T-helper 1 cell treated with Interleukin-12 subunit alpha and Interleukin-12 subunit beta and Interleukin-4 antibody, amounts not matched to agents 30 ng/mL and 1 ng/mL, for 36 hours (primary cell): ENCODE results near the gene UGT2B15. TPM values are rescaled to one million over a fixed set of nuclear protein-coding genes. Genes with fewer than 3 reads are reported as not detected.
"Not testable (repeated sequence)": the region's sequence is repeated elsewhere in the genome, so short reads cannot be mapped to it uniquely, and the experiment has no call there.

Experiments
- intact Hi-C: fragments of 100-400 bp; cut with micrococcal nuclease; formaldehyde crosslinking; loops from one replicate; pipeline ENCODE4 v1.15.1; 2024
- total RNA-seq: library from RNA; stranded (reverse); gene quantifications from 2 replicates; pipeline ENCODE4 v1.2.3, GENCODE V29; 2022

The UGT2B15 gene
- total RNA-seq, result not detected in 2 replicates

DNA sequence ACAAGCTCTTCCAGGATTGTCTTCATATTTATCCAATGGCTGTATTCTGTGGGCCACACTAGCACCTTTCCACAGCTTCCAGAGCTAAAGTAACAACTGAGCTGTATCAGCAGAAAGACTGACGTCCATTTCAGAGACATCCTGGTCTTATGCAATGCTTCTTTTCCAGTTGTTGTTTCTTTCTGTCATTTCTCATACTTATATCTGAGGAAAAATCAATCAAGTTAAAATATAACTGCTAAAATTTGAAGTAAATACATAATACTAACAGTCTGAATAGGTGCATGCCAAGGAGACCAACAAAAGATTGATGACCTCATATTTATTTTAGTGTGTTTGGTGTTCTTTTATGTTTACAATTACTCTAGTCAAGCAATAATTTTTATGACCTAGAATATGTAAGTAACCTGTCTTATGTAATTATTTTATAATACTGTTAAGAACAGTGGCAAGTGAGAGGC is at the start of gene UGT2B15:
UGT2B15 (minus strand) TSS at position 174 of the 461 bp plus-strand sequence; CDS start at position 140, 34 bp downstream.
- intact Hi-C loops, result not testable (repeated sequence)

DNA sequence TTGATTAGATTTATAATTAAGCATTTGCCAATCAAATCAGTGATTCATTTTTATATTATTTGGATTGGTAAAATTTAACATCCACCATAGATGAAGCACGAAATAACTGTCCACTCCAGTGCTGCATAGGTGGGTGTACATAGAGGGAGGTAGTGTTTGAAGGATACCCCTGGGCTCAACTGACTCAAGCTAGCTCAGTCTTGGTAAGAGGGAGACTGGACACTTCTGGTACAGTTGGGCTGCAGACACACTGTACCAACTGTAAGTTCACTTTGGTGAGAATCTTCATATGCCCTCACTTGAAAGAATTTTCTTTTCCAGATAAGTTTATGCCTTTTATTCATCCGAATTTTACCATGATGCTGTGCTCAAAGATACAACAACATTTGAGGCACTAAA is 48.6 kb upstream of the UGT2B15 start:
- intact Hi-C loops, result no loop called here

DNA sequence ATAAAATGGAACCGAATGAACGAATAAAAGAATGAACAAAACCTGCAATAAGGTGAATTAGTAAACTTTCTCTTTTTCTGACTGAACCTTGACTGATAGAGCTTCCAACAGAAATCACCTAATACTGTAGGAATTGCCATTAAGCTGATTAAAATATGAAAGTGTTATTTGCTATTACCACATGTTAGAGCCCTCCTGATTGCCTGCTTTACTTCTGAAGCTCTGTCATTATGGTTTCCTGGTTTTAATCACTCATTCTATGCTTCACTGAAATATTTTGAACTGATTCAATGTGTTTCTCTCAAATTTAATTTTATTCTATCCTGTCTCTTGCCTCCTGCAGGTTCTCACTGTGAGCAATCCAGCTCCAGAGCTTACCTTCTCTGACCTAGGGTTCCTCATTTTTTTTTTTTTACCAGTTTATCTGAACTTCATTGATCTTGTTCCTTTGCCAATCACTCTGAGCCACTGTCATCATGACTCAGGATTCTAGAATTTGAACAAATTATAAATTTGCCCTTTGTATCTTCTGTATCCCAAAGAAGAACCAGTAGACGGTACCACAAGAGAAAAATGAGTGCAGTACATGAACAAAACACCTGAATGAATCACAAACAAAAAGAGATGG is 48.1 kb upstream of the UGT2B15 start:
- intact Hi-C loops, result no loop called here

DNA sequence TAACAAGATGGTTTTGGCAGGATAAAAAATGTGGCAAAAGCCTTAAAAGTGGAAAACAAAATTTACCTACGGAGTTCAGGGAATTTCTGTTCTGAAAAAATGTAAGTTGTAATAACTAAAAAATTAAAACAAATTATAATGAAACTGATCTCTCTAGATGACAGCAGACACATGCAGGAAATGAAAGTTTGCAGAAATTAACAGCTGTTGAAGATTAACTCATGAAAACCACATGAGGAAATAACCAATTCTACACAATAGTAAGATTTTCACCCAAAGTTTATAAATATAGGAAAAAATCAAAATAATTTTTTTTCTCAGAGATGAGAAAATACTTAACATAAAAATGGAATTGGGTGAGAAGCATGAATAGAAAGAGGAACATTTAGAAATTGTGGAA is 47.5 kb upstream of the UGT2B15 start:
- intact Hi-C loops, result no loop called here

DNA sequence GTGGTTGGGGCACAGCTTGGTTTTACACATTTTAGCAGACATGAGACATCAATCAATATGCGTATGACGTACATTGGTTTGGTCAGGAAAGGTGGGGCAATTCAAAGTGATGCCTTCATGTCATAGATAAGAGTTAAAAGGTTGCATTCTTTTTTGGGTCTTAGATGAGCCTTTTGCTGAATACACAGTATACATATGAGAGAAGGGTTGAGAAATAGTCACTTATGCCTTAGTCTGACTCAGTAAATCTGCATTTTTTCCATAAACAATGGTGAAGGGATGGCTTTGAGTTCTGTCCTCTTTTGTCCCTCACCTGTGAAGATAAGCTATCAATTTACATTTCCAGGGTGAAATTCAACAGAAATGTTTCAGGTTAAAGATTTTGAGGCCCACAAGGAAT is 43.9 kb upstream of the UGT2B15 start:
- intact Hi-C loops, result no loop called here

DNA sequence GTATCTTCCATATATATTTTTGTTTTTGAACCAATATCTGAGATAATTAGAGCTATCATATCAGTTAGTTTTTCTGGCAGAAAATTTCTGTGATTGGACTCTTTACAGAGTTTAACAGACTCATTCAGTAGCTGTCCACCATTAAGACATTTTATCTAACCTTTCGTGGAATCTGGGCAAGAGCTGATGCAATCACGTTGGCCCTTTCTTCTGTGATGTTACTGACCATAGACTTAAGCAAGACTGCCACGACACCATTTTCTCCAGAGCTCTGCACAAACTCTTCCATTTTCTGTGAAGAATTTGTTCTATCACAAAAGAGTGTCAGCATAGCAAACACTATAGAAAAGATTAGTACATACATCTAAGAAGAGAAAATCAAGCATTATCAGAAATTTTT is 41.8 kb upstream of the UGT2B15 start:
- intact Hi-C loops, result no loop called here

DNA sequence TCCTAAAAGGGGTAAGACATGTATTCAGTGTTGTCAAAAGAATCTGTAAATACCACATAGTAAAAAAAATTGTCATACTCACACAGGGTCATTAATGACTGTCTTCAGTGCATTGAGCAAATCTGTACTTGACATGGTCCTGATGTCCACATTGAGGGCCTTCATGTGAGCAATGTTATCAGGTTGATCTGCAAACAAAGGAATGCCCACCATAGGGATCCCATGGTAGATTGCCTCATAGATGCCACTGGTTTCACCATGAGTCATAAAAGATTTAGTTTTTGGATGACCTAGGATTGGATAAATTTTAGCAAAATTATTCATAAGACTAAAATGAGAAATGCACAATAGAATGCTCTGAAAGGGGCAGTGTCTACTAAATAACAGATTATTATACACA is 38.1 kb upstream of the UGT2B15 start:
- intact Hi-C loops, result no loop called here

DNA sequence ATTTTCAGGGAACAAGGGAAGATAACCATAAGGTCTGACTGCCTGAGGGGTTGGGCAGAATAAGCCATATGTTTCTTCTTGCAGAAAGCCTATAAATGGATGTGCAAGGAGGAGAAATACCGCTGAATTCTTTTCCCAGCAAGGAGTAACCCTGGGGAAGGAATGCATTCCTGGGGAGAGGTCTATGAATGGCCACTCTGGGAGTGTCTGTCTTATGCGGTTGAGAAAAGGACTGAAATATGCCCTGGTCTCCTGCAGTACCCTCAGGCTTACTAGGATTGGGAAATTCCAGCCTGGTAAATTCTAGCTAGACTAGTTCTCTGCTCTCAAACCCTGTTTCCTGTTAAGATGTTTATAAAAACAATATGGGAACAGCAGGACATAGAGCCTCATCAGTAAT is 32.7 kb upstream of the UGT2B15 start:
- intact Hi-C loops, result not testable (repeated sequence)

DNA sequence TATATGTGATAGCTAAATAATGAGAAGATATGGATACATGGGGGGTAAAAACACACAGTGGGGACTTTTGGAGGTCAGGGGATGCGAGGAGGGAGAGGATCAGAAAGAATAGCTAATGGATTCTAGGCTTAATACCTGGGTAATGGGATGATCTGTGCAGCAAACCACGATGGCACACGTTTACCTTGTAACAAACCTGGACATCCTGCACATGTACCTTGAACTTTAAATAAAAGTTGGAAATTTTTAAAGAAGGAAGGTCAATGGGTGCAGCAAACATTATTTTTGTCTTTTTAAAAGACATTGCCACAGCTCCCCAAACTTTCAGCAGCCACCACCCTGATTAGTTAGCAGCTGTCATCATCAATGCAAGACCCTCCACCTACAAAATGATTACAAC is 29.7 kb upstream of the UGT2B15 start:
- intact Hi-C loops, result no loop called here

DNA sequence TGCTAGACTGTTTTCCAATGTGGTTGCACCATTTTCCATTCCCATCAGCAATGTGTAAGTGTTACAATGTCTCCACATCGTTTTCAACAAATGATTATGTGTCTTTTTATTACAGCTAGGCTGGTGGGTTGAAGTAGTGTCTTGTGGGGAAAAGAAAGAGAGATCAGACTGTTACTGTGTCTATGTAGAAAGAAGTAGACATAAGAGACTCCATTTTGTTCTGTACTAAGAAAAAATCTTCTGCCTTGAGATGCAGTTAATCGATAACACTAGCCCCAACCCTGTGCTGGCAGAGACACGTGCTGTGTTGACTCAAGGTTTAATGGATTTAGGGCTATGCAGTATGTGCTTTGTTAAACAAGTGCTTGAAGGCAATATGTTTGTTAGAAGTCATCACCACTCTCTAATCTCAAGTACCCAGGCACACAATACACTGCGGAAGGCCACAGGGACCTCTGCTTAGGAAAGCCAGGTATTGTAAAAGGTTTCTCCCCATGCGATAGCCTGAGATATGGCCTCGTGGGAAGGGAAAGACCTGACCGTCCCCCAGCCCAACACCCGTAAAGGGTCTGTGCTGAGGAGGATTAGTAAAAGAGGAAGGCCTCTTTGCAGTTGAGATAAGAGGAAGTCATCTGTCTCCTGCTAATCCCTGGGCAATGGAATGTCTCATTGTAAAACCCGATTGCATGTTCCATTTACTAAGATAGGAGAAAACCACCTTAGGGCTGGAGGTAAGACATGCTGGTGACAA is 23.0 kb upstream of the UGT2B15 start:
- intact Hi-C loops, result no loop called here

DNA sequence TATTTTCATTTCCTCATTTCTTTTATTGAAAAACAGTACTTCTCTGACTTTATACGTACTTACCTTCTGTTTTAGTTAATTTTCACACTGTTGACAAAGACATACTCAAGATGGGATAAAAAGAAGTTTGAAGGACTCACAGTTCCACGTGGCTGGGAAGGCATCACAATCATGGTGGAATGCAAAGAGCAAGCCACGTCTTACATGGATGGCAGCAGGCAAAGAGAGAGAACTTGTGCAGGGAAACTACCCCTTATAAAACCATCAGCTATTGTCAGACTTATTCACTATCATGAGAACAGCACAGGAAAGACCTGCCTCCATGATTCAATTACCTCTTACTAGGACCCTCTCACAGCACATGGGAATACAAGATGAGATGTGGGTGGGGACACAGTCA is 20.7 kb upstream of the UGT2B15 start:
- intact Hi-C loops, result no loop called here

DNA sequence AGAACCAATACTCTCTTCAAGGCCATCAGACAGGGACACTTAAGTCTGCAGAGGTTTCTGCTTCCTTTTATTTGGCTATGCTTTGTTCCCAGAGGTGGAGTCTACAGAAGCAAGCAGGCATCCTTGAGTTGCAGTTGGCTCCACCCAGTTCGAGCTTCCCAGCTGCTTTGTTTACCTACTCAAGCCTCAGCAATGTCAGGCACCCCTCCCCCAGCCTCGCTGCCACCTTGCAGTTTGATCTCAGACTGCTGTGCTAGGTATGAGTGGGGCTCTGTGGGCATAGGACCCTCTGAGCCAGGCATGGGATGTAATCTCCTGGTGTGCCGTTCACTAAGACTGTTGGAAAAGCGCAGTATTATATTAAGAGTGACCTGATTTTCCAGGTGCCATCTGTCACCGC is 12.6 kb upstream of the UGT2B15 start:
- intact Hi-C loops, result no loop called here

DNA sequence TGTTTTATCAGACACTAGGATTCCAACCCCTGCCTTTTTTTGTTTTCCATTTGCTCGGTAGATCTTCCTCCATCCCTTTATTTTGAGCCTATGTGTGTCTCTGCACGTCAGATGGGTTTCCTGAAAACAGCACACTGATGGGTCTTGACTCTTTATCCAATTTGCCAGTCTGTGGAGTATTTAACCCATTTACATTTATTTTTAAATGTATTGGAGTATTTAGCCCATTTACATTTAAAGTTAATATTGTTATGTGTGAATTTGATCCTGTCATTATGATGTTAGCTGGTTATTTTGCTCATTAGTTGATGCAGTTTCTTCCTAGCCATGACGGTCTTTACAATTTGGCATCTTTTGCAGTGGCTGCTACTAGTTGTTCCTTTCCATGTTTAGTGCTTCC is 10.8 kb upstream of the UGT2B15 start:
- intact Hi-C loops, result not testable (repeated sequence)

DNA sequence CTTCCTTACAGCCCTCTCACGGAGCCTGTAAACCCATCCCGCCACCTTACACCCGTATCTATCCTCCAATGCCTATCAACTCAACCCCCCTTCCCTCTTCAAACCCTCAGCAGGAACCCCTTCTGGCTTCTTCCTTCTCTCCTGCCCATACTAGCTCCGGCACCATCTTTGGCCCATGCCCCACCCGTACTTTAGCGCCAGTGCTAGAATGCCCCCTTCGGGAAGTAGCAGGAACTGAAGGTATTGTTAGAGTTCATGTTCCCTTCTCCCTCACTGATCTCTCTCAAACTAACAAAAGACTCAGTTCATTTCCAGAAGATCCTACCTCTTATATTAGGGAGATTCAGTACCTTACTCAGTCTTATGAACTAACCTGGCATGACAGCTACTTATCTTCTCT is 2.7 kb upstream of the UGT2B15 start:
- intact Hi-C loops, result no loop called here

DNA sequence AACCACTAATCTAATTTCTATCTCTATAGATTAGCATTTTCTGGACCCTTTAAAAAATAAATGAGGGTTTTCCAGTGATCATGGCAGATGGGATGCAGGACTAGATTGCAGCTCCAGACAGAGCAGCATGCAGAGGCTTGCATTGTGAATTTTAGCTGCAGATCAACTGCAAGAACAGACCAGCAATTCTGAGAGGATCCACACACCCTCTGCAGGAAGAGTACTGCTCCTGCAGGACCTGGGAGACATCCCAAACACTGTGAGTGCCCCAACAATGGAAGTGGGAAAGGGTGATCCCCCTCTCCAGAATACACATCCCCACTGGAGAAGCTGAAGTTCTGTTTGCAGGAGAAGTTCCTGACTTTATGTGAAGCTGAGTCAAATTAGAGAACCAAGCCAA is 765 bp upstream of the UGT2B15 start:
- intact Hi-C loops, result not testable (repeated sequence)

DNA sequence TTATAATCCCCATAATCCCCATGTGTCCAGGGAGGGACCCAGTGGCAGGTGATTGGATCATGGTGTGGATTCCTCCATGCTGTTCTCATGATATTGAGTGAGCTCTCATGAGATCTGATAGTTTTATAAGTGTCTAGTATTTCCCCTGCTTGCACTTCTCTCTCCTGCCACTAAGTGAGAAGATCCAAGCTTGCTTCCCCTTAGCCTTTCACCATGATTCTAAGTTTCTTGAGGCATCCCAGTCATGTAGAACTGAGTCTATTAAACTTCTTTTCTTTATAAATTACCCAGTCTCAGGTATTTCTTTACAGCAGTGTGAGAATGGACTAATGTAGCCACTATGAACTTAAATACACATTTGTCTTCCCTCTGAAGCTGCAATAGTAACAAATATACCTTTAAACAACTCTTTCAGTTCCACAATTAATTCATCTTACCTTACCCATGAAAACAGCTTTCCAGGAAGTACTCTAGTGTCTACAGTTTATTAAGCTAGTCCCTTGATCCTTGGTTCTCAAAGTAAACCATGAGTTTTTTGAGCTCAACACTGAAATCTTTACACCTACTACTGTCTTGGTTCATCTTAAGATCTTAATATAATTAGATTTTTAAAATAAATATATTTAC is 1.8 kb downstream of the UGT2B15 start:
- intact Hi-C loops, result not testable (repeated sequence)

DNA sequence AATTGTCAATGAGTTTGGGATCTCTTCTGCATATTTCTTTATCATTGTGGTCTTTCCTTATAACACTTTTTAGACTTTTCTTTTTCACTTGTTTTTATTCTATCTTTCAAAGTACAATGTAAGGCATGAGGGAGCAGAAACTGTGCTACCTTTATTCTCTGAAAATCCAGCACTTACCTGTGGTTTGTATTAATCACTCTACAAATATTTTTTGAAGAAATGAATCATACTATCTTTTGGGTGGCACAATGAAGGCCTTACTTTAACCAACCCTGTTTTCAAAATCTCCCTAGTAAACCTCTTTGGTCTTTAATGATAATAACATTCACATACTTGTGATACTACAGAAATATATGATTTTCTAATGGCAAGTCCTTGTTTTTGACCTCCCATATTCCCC is 2.9 kb downstream of the UGT2B15 start:
- intact Hi-C loops, result not testable (repeated sequence)

DNA sequence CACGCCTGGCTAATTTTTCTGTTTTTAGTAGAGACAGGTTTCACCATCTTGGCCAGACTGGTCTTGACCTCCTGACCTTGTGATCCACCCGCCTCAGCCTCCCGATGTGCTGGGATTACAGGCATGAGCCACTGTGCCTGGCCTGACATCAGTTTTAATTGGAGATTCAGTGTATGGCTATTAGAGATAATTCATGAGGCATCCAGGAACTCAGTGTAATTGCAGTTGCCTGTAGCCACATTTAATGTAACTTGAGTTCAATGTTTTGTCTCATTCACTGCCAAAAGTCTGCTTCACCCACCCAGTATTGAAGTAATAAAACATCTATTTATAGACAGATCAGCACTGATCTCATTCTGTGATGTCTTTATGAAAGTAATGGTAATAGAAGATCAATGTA is 5.7 kb downstream of the UGT2B15 start:
- intact Hi-C loops, result not testable (repeated sequence)

DNA sequence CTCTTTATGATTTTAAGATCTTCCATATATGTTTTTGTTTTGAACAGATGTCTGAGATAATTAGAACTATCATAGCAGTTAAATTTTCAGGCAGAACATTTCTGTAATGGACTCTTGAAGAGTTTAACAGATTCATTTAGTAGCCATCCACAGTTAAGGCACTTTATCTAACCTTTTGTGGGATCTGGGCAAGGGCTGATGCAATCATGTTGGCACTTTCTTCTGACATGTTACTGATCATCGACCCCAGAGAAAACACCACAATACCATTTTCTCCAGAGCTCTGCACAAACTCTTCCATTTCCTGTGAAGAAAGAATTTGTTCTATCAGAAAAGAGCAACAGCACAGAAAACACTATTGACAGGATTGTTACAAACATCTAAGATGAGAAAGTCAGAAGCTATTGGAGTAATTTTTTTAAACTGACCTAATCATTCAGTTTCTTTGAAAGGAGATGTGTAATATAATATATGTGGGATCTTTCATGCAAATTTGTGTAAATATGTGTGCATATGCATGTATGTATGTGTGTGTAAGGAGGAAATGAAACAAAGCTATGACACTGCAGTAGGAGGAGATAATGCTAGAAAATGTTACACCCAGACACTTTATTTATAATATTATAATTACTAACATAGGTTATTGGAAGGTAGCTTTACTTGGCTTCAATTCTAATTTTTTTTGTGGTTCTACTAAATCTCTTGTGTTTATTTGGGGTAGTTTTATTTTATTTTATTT is 7.4 kb downstream of the UGT2B15 start:
- intact Hi-C loops, result not testable (repeated sequence)

DNA sequence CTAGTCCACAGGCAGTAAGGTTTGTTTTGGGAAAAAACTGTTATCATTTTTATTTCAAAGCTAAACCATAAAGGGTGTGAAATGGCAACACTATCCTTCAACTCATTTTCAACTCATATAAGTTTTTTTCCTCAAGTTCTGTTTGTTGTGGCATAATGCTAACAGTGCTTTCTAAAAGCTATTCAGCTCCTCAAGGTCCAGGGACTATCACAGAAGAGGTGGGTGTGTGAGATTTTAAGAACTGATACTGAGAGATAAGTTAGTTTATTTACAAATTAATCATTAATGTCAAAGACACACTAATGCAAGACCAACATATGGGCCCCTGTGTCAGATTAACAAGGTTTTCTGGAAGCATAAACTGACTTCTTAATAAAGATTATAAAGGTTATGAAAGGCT is 11.8 kb downstream of the UGT2B15 start:
- intact Hi-C loops, result loop anchor here (5.0 kb wide), 1 partner anchor 161 kb away; no protein-coding TSS in a partner anchor

DNA sequence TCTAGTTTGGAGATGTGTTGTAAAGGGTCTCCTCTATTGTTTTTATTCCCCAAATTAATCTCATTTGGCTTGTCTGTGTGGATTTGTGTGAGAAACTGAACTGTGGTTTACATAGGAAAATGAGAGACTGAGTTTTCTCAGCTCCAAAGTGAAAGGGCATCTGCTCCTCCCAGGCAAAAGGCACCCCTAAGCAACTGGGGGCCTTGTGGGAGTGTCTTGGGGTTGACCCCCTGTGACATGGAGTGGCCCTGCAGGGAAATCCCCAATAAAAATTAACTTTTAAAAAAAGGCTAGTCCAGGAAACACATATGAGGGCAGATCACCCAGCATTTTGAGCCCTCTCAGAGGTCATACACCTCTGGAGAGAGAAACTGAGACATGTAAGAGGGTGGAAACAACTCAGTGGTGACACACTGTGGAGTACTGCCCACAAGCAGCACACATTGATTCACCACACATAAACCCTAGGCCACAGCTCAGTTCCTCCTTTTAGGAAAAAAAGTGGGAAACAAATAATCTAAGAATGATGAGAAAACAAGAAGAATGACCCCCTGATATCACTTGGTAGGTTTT is 13.3 kb downstream of the UGT2B15 start:
- intact Hi-C loops, result loop anchor here (5.0 kb wide), 1 partner anchor 160 kb away; no protein-coding TSS in a partner anchor
